Activated T-cell treated with anti-CD3 and anti-CD28 coated beads, Interleukin-2, amount 50 U/mL, for 24 hours (primary cell): ENCODE measurements around the gene DST.

Experiments used
- DNase-seq: peaks from one replicate; pipeline ENCODE4 v3.0.0-alpha.2; 2020
- H3K27ac Mint-ChIP-seq: 2 replicates; pipeline ENCODE4 v1.8.0; 2020; ENCODE audit warnings: mild to moderate bottlenecking, mixed read lengths
- H3K27me3 Mint-ChIP-seq: 2 replicates; pipeline ENCODE4 v1.8.0; 2020; ENCODE audit warnings: mixed read lengths
- H3K36me3 Mint-ChIP-seq: 2 replicates; pipeline ENCODE4 v1.8.0; 2020; ENCODE audit warnings: low read depth, mixed read lengths
- H3K4me1 Mint-ChIP-seq: 2 replicates; pipeline ENCODE4 v1.8.0; 2020; ENCODE audit warnings: low read depth, mixed read lengths
- H3K4me3 Mint-ChIP-seq: 2 replicates; pipeline ENCODE4 v1.8.0; 2020; ENCODE audit warnings: mild to moderate bottlenecking, moderate library complexity, mixed read lengths
- H3K9me3 Mint-ChIP-seq: 2 replicates; pipeline ENCODE4 v1.8.0; 2020; ENCODE audit warnings: mixed read lengths

Gene DST

GRCh38 chr6:56642366-56643261, at the start of gene DST:
DST (minus strand) TSS chr6:56642889.
- H3K36me3 Mint-ChIP-seq, result no peaks in the 10 kb centered on the region
- H3K4me3 Mint-ChIP-seq, result no peak within 1 kb of the TSS
- DNase-seq, result no peak
- H3K9me3 Mint-ChIP-seq, result no peaks in the 10 kb centered on the region
- no peaks in the 10 kb centered on the region for H3K27me3 Mint-ChIP-seq
- H3K4me1 Mint-ChIP-seq, result no peaks in the 10 kb centered on the region
- H3K27ac Mint-ChIP-seq, result no peak within 1 kb of the TSS

GRCh38 chr6:56691814-56692213, 49.1 kb upstream of the DST start:
- H3K27me3 Mint-ChIP-seq, result no peaks in the 10 kb centered on the region
- no peak overlapping the region for H3K27ac Mint-ChIP-seq
- DNase-seq, result no peak
- H3K9me3 Mint-ChIP-seq, result no peaks in the 10 kb centered on the region
- no peak overlapping the region for H3K4me3 Mint-ChIP-seq
- no peaks in the 10 kb centered on the region for H3K36me3 Mint-ChIP-seq
- no peaks in the 10 kb centered on the region for H3K4me1 Mint-ChIP-seq

- Mint-ChIP-seq H3K4me3 (no peak overlapping the region), H3K9me3 (no peaks in the 10 kb centered on the region), H3K36me3 (no peaks in the 10 kb centered on the region), H3K4me1 (no peaks in the 10 kb centered on the region), H3K27ac (no peak overlapping the region), H3K27me3 (no peaks in the 10 kb centered on the region)
- no peak for DNase-seq
These were observed 48.6 kb upstream of the DST start for GRCh38 chr6:56691286-56691595.

- H3K27me3 Mint-ChIP-seq, result no peaks in the 10 kb centered on the region
- no peak overlapping the region for H3K27ac Mint-ChIP-seq
- no peak overlapping the region for H3K4me3 Mint-ChIP-seq
- no peak for DNase-seq
- no peaks in the 10 kb centered on the region for H3K36me3 Mint-ChIP-seq
- no peaks in the 10 kb centered on the region for H3K4me1 Mint-ChIP-seq
- H3K9me3 Mint-ChIP-seq, result no peaks in the 10 kb centered on the region
These were observed 48.0 kb upstream of the DST start for GRCh38 chr6:56690519-56691285.

- no peaks in the 10 kb centered on the region for H3K9me3 Mint-ChIP-seq
- no peak overlapping the region for H3K4me3 Mint-ChIP-seq
- DNase-seq, result no peak
- H3K27ac Mint-ChIP-seq, result no peak overlapping the region
- H3K36me3 Mint-ChIP-seq, result no peaks in the 10 kb centered on the region
- no peaks in the 10 kb centered on the region for H3K27me3 Mint-ChIP-seq
- no peaks in the 10 kb centered on the region for H3K4me1 Mint-ChIP-seq
These were observed 47.0 kb upstream of the DST start for GRCh38 chr6:56689663-56690062.

GRCh38 chr6:56689114-56689513, 46.4 kb upstream of the DST start:
- Mint-ChIP-seq H3K36me3 (no peaks in the 10 kb centered on the region), H3K9me3 (no peaks in the 10 kb centered on the region), H3K4me1 (no peaks in the 10 kb centered on the region), H3K27me3 (no peaks in the 10 kb centered on the region), H3K4me3 (no peak overlapping the region), H3K27ac (no peak overlapping the region)
- DNase-seq, result no peak

GRCh38 chr6:56688521-56688920, 45.8 kb upstream of the DST start:
- no peaks in the 10 kb centered on the region for H3K27me3 Mint-ChIP-seq
- H3K36me3 Mint-ChIP-seq, result no peaks in the 10 kb centered on the region
- no peaks in the 10 kb centered on the region for H3K4me1 Mint-ChIP-seq
- H3K9me3 Mint-ChIP-seq, result no peaks in the 10 kb centered on the region
- no peak overlapping the region for H3K27ac Mint-ChIP-seq
- no peak for DNase-seq
- no peak overlapping the region for H3K4me3 Mint-ChIP-seq

GRCh38 chr6:56687551-56687950, 44.9 kb upstream of the DST start:
- Mint-ChIP-seq H3K4me3 (no peak overlapping the region), H3K4me1 (no peaks in the 10 kb centered on the region)
- DNase-seq, result no peak

GRCh38 chr6:56686429-56686828, 43.7 kb upstream of the DST start:
- Mint-ChIP-seq H3K9me3 (no peaks in the 10 kb centered on the region), H3K27me3 (no peaks in the 10 kb centered on the region), H3K4me3 (no peak overlapping the region), H3K4me1 (no peaks in the 10 kb centered on the region), H3K27ac (no peak overlapping the region), H3K36me3 (no peaks in the 10 kb centered on the region)
- DNase-seq, result no peak

More at GRCh38 chr6:56687551-56687950, 44.9 kb upstream of the DST start:
- H3K27me3 Mint-ChIP-seq, result no peaks in the 10 kb centered on the region
- no peaks in the 10 kb centered on the region for H3K36me3 Mint-ChIP-seq
- H3K27ac Mint-ChIP-seq, result no peak overlapping the region
- no peaks in the 10 kb centered on the region for H3K9me3 Mint-ChIP-seq

GRCh38 chr6:56685994-56686393, 43.3 kb upstream of the DST start:
- DNase-seq, result no peak
- Mint-ChIP-seq H3K36me3 (no peaks in the 10 kb centered on the region), H3K27ac (no peak overlapping the region), H3K9me3 (no peaks in the 10 kb centered on the region), H3K4me1 (no peaks in the 10 kb centered on the region), H3K27me3 (no peaks in the 10 kb centered on the region), H3K4me3 (no peak overlapping the region)

GRCh38 chr6:56685102-56685733, 42.5 kb upstream of the DST start:
- H3K4me1 Mint-ChIP-seq, result no peaks in the 10 kb centered on the region
- no peaks in the 10 kb centered on the region for H3K27me3 Mint-ChIP-seq
- no peak overlapping the region for H3K27ac Mint-ChIP-seq
- DNase-seq, result no peak
- H3K4me3 Mint-ChIP-seq, result no peak overlapping the region
- no peaks in the 10 kb centered on the region for H3K9me3 Mint-ChIP-seq
- no peaks in the 10 kb centered on the region for H3K36me3 Mint-ChIP-seq

- no peaks in the 10 kb centered on the region for H3K4me1 Mint-ChIP-seq
- no peak for DNase-seq
- no peaks in the 10 kb centered on the region for H3K36me3 Mint-ChIP-seq
- H3K27ac Mint-ChIP-seq, result no peak overlapping the region
- no peaks in the 10 kb centered on the region for H3K9me3 Mint-ChIP-seq
- no peak overlapping the region for H3K4me3 Mint-ChIP-seq
- H3K27me3 Mint-ChIP-seq, result no peaks in the 10 kb centered on the region
These were observed 41.8 kb upstream of the DST start for GRCh38 chr6:56684342-56685101.

GRCh38 chr6:56683882-56684281, 41.2 kb upstream of the DST start:
- Mint-ChIP-seq H3K27me3 (no peaks in the 10 kb centered on the region), H3K9me3 (no peaks in the 10 kb centered on the region), H3K36me3 (no peaks in the 10 kb centered on the region), H3K27ac (no peak overlapping the region), H3K4me3 (no peak overlapping the region), H3K4me1 (no peaks in the 10 kb centered on the region)
- DNase-seq, result no peak

GRCh38 chr6:56682635-56683034, 39.9 kb upstream of the DST start:
- no peaks in the 10 kb centered on the region for H3K4me1 Mint-ChIP-seq
- no peak overlapping the region for H3K27ac Mint-ChIP-seq
- no peaks in the 10 kb centered on the region for H3K9me3 Mint-ChIP-seq
- no peak for DNase-seq
- no peak overlapping the region for H3K4me3 Mint-ChIP-seq
- H3K36me3 Mint-ChIP-seq, result no peaks in the 10 kb centered on the region
- no peaks in the 10 kb centered on the region for H3K27me3 Mint-ChIP-seq
